ENCODE data around the gene BCAS2. TPM values are rescaled to one million over a fixed set of nuclear protein-coding genes. Genes with fewer than 3 reads are reported as not detected.

Gene BCAS2
- total and polyA plus RNA-seq, 2 experiments from 2014 or later: 53.5 to 58.0 TPM

- Histone ChIP-seq H3K4me1 (ENCODE audit: insufficient read depth) (no peaks in the 10 kb centered on the region), H2AFZ (no peak overlapping the region), H3K4me3 (no peak overlapping the region), H3K79me2 (no peaks in the 10 kb centered on the region), H3K9me2 (replicated peaks; ENCODE audit: insufficient read depth) (no peaks in the 10 kb centered on the region), H4K20me1 (ENCODE audit: insufficient read depth, poor library complexity, severe bottlenecking) (no peaks in the 10 kb centered on the region), H3K4me2 (no peak overlapping the region), H3K27me3 (no peaks in the 10 kb centered on the region), H3K9me3 (ENCODE audit: low read depth) (no peaks in the 10 kb centered on the region), H3K36me3 (replicated peaks; ENCODE audit: insufficient read depth, low read depth) (no peaks in the 10 kb centered on the region), H3K27ac (no peak overlapping the region)
- TF ChIP-seq, protein P1, sequence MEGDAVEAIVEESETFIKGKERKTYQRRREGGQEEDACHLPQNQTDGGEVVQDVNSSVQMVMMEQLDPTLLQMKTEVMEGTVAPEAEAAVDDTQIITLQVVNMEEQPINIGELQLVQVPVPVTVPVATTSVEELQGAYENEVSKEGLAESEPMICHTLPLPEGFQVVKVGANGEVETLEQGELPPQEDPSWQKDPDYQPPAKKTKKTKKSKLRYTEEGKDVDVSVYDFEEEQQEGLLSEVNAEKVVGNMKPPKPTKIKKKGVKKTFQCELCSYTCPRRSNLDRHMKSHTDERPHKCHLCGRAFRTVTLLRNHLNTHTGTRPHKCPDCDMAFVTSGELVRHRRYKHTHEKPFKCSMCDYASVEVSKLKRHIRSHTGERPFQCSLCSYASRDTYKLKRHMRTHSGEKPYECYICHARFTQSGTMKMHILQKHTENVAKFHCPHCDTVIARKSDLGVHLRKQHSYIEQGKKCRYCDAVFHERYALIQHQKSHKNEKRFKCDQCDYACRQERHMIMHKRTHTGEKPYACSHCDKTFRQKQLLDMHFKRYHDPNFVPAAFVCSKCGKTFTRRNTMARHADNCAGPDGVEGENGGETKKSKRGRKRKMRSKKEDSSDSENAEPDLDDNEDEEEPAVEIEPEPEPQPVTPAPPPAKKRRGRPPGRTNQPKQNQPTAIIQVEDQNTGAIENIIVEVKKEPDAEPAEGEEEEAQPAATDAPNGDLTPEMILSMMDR (IDR thresholded peaks at IDR 0.05; ENCODE audit: poor library complexity): no peak
- TF ChIP-seq EZH2 (IDR thresholded peaks at IDR 0.05; ENCODE audit: borderline replicate concordance) (no peak), EZH2phosphoT487 (IDR thresholded peaks at IDR 0.05; ENCODE audit: low read depth, severe bottlenecking, unreplicated experiment) (no peak)
- DNase-seq (ENCODE audit: low spot score): no peak
Observed at GRCh38 chr1:114618606-114619005, 37.2 kb upstream of the BCAS2 start.

GRCh38 chr1:114610546-114611245, 29.3 kb upstream of the BCAS2 start:
- no peak overlapping the region for H2AFZ ChIP-seq

GRCh38 chr1:114609826-114610225, 28.4 kb upstream of the BCAS2 start:
- no peak overlapping the region for H3K27ac ChIP-seq
- no peaks in the 10 kb centered on the region for H3K4me1 ChIP-seq (ENCODE audit: insufficient read depth)
- TF ChIP-seq EZH2 (IDR thresholded peaks at IDR 0.05; ENCODE audit: borderline replicate concordance) (no peak), EZH2phosphoT487 (IDR thresholded peaks at IDR 0.05; ENCODE audit: low read depth, severe bottlenecking, unreplicated experiment) (no peak)
- TF ChIP-seq, protein P1 (IDR thresholded peaks at IDR 0.05; ENCODE audit: poor library complexity): no peak
- H3K9me2 ChIP-seq (replicated peaks; ENCODE audit: insufficient read depth): no peaks in the 10 kb centered on the region
- no peaks in the 10 kb centered on the region for H3K36me3 ChIP-seq (replicated peaks; ENCODE audit: insufficient read depth, low read depth)
- H3K4me3 ChIP-seq: no peak overlapping the region
- no peak overlapping the region for H2AFZ ChIP-seq
- DNase-seq (ENCODE audit: low spot score): no peak
- H3K27me3 ChIP-seq: no peaks in the 10 kb centered on the region
- H4K20me1 ChIP-seq (ENCODE audit: insufficient read depth, poor library complexity, severe bottlenecking): no peaks in the 10 kb centered on the region
- WGBS (ENCODE audit: low lambda C conversion rate, missing lambda C conversion rate): 87% methylated on average over 2 of the region's 2 CpGs
- no peaks in the 10 kb centered on the region for H3K79me2 ChIP-seq
- H3K9me3 ChIP-seq (ENCODE audit: low read depth): no peaks in the 10 kb centered on the region
- H3K4me2 ChIP-seq: no peak overlapping the region

More at GRCh38 chr1:114610546-114611245, 29.3 kb upstream of the BCAS2 start:
- Histone ChIP-seq H3K79me2 (no peaks in the 10 kb centered on the region), H3K27me3 (no peaks in the 10 kb centered on the region), H3K36me3 (replicated peaks; ENCODE audit: insufficient read depth, low read depth) (no peaks in the 10 kb centered on the region), H4K20me1 (ENCODE audit: insufficient read depth, poor library complexity, severe bottlenecking) (no peaks in the 10 kb centered on the region), H3K9me3 (ENCODE audit: low read depth) (no peaks in the 10 kb centered on the region), H3K4me3 (no peak overlapping the region), H3K9me2 (replicated peaks; ENCODE audit: insufficient read depth) (no peaks in the 10 kb centered on the region), H3K27ac (peak overlapping the region; percentile 27), H3K4me2 (no peak overlapping the region), H3K4me1 (ENCODE audit: insufficient read depth) (no peaks in the 10 kb centered on the region)
- WGBS (ENCODE audit: low lambda C conversion rate, missing lambda C conversion rate): 86% methylated on average over 9 of the region's 9 CpGs
- TF ChIP-seq, protein P1 (IDR thresholded peaks at IDR 0.05; ENCODE audit: poor library complexity): no peak
- TF ChIP-seq EZH2 (IDR thresholded peaks at IDR 0.05; ENCODE audit: borderline replicate concordance) (no peak), EZH2phosphoT487 (IDR thresholded peaks at IDR 0.05; ENCODE audit: low read depth, severe bottlenecking, unreplicated experiment) (no peak)
- DNase-seq (ENCODE audit: low spot score): no peak
